GM23338 (cell line): Measurements from ENCODE around the gene PSTK. TPM values are rescaled to one million over a fixed set of nuclear protein-coding genes. Genes with fewer than 3 reads are reported as not detected.

Source experiments
- ATAC-seq: fragments of 200-7000 bp; cut with Tn5 transposase; 3 replicates; pipeline ENCODE4 v1.9.1; 2020
- DNase-seq: peaks from one replicate; pipeline ENCODE4 v3.0.0-alpha.2; 2015; ENCODE audit warnings: low spot score
- H2AFZ ChIP-seq: fragments of 200-600 bp; sonication (generic); 2 replicates; pipeline ENCODE4 v1.8.0; 2016; ENCODE audit warnings: antibody characterized with exemption, mild to moderate bottlenecking, moderate library complexity
- H3F3A ChIP-seq: fragments of 200-600 bp; sonication (generic); replicated peaks from 2 replicates; pipeline ENCODE4 v1.8.0; 2017; ENCODE audit warnings: antibody characterized with exemption, mixed run types, low read depth
- H3K27ac ChIP-seq: fragments of 200-600 bp; sonication (generic); 2 replicates; pipeline ENCODE4 v1.6.1; 2016; ENCODE audit warnings: low read depth
- H3K27me3 ChIP-seq: fragments of 200-600 bp; sonication (generic); 2 replicates; pipeline ENCODE4 v1.8.0; 2016; ENCODE audit warnings: mild to moderate bottlenecking, mixed run types, moderate library complexity; ENCODE audit not compliant: insufficient read depth
- H3K36me3 ChIP-seq: fragments of 200-600 bp; sonication (generic); 2 replicates; pipeline ENCODE4 v1.8.0; 2016; ENCODE audit warnings: mild to moderate bottlenecking; ENCODE audit not compliant: insufficient read depth
- H3K4me1 ChIP-seq: fragments of 200-600 bp; sonication (generic); 2 replicates; pipeline ENCODE4 v1.8.0; 2016; ENCODE audit warnings: mild to moderate bottlenecking, moderate library complexity; ENCODE audit not compliant: insufficient read depth
- H3K4me2 ChIP-seq: fragments of 200-600 bp; sonication (generic); 2 replicates; pipeline ENCODE4 v1.7.1; 2017; ENCODE audit warnings: mixed run types
- H3K4me3 ChIP-seq: fragments of 200-600 bp; sonication (generic); 2 replicates; pipeline ENCODE4 v1.6.1; 2016; ENCODE audit warnings: mixed run types
- H3K79me2 ChIP-seq: fragments of 200-600 bp; sonication (generic); replicated peaks from 2 replicates; pipeline ENCODE4 v1.8.0; 2017; ENCODE audit warnings: mild to moderate bottlenecking; ENCODE audit not compliant: insufficient read depth
- H3K9me2 ChIP-seq: fragments of 200-600 bp; sonication (generic); 2 replicates; pipeline ENCODE4 v1.8.0; 2017; ENCODE audit not compliant: insufficient read depth
- H4K20me1 ChIP-seq: fragments of 200-600 bp; sonication (generic); replicated peaks from 2 replicates; pipeline ENCODE4 v1.8.0; 2017; ENCODE audit warnings: mild to moderate bottlenecking; ENCODE audit not compliant: insufficient read depth
- H3K27ac Mint-ChIP-seq: 2 replicates; pipeline ENCODE4 v1.8.0; 2020; ENCODE audit warnings: inconsistent platforms, mild to moderate bottlenecking, moderate library complexity, mixed read lengths
- H3K27me3 Mint-ChIP-seq: 3 replicates; pipeline ENCODE4 v1.8.0; 2022; ENCODE audit warnings: low read depth, mild to moderate bottlenecking, moderate library complexity, mixed read lengths, inconsistent platforms; ENCODE audit not compliant: insufficient read depth, poor library complexity
- H3K36me3 Mint-ChIP-seq: 3 replicates; pipeline ENCODE4 v1.8.0; 2021; ENCODE audit warnings: low read depth, mild to moderate bottlenecking, inconsistent platforms, moderate library complexity, mixed read lengths
- H3K4me1 Mint-ChIP-seq: 3 replicates; pipeline ENCODE4 v1.8.0; 2020; ENCODE audit warnings: mild to moderate bottlenecking, inconsistent platforms, mixed read lengths
- H3K4me3 Mint-ChIP-seq: 3 replicates; pipeline ENCODE4 v1.8.0; 2021; ENCODE audit warnings: moderate library complexity, mild to moderate bottlenecking, inconsistent platforms, mixed read lengths
- H3K9me3 Mint-ChIP-seq: 3 replicates; pipeline ENCODE4 v1.8.0; 2020; ENCODE audit warnings: moderate library complexity, mild to moderate bottlenecking, inconsistent platforms, mixed read lengths
- CREB1 ChIP-seq: fragments of 250-450 bp; sonication (Bioruptor Pico); IDR thresholded peaks from 2 replicates; pipeline ENCODE4 v1.5.0; 2020; ENCODE audit warnings: low read depth, mild to moderate bottlenecking, moderate library complexity
- EZH2 ChIP-seq: fragments of 200-600 bp; sonication (generic); IDR thresholded peaks from one replicate; pipeline ENCODE4 v1.8.0; 2017; ENCODE audit warnings: antibody characterized with exemption, mild to moderate bottlenecking, low read depth; ENCODE audit not compliant: unreplicated experiment
- EZH2phosphoT487 ChIP-seq: fragments of 200-600 bp; sonication (generic); IDR thresholded peaks from one replicate; pipeline ENCODE4 v1.8.1; 2018; ENCODE audit warnings: antibody characterized with exemption; ENCODE audit not compliant: unreplicated experiment
- JUNB ChIP-seq: IDR thresholded peaks from one replicate; pipeline ENCODE4 v1.6.1; 2016; ENCODE audit warnings: antibody characterized with exemption; ENCODE audit not compliant: unreplicated experiment
- NANOG ChIP-seq: IDR thresholded peaks from 2 replicates; pipeline ENCODE4 v1.6.1; 2016; ENCODE audit warnings: antibody characterized with exemption, borderline replicate concordance
- STAT1 ChIP-seq: IDR thresholded peaks from one replicate; pipeline ENCODE4 v1.6.1; 2016; ENCODE audit warnings: antibody characterized with exemption; ENCODE audit not compliant: unreplicated experiment
- ZNF114 ChIP-seq: fragments of 250-450 bp; sonication (Bioruptor Pico); IDR thresholded peaks from 2 replicates; pipeline ENCODE4 v1.5.0; 2020; ENCODE audit warnings: mild to moderate bottlenecking, moderate library complexity
- ZNF331 ChIP-seq: fragments of 250-450 bp; sonication (Bioruptor Pico); IDR thresholded peaks from 2 replicates; pipeline ENCODE4 v1.5.0; 2020; ENCODE audit warnings: low read depth, mild to moderate bottlenecking, moderate library complexity
- polyA plus RNA-seq: library from polyadenylated mRNA; unstranded; fragments of >200 nt; fragmentation: Nextera tagmentation; extraction: Ambion mirVana; gene quantifications from 2 replicates; pipeline ENCODE4 v1.2.1, GENCODE V29; 2016
- total RNA-seq: library from RNA; depleted of rRNA; stranded (reverse); fragments of >200 nt; shearing (Covaris generic); gene quantifications from 2 replicates; pipeline ENCODE4 v1.2.3, GENCODE V29; 2014
- TF ChIP-seq, protein P1 (sequence below): IDR thresholded peaks from one replicate; pipeline ENCODE4 v1.6.1; 2018; ENCODE audit warnings: antibody characterized with exemption; ENCODE audit not compliant: unreplicated experiment
- TF ChIP-seq, protein P2 (sequence below), 2 experiments: fragments of 200-600 bp in 1 of 2; sonication (generic) in 1 of 2; conservative IDR thresholded peaks; 2 replicates each; pipeline versions ENCODE4 v1.5.1 to v1.6.1; 2016 to 2017; ENCODE audit warnings: antibody characterized with exemption in 2 of 2, low read depth in 2 of 2, mild to moderate bottlenecking in 2 of 2, moderate library complexity in 1 of 2
- TF ChIP-seq, protein P3 (sequence below): IDR thresholded peaks from 2 replicates; pipeline ENCODE4 v1.6.1; 2016; ENCODE audit warnings: antibody characterized with exemption
- TF ChIP-seq, protein P4 (sequence below): fragments of 250-450 bp; sonication (Bioruptor Pico); IDR thresholded peaks from 2 replicates; pipeline ENCODE4 v1.5.0; 2020; ENCODE audit warnings: mild to moderate bottlenecking, moderate library complexity

Gene PSTK
- total and polyA plus RNA-seq, 2 experiments from 2014 or later, result 2.3 to 9.3 TPM

DNA sequence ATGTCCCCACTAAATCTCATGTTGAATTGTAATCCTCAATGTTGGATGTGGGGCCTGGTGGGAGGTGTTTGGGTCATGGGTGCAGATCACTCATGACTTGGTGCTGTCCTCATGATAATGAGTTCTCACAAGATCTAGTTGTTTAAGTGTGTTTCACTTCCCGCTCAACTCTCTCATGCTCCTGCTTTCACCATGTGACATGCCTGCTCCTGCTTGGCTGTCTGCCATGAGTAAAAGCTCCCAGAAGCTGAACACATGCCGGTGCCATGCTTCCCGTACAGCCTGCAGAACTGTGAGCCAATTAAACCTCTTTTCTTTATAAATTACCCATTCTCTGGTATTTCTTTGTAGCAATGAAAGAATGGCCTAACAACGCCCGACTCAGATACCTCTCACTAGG lies 6.2 kb upstream of the PSTK start:
- no peak for ATAC-seq
- no peak overlapping the region for H3K4me3 ChIP-seq

More for the DNA sequence above, 6.2 kb upstream of the PSTK start:
- H3K27me3 ChIP-seq, result no peaks in the 10 kb centered on the region
- H3K4me2 ChIP-seq, result no peak overlapping the region
- H3K27ac ChIP-seq, result no peak overlapping the region
- H3K27me3 Mint-ChIP-seq, result peaks cover 4% of the 10 kb centered on the region
- no peaks in the 10 kb centered on the region for H3K4me1 ChIP-seq
- H4K20me1 ChIP-seq, result no peaks in the 10 kb centered on the region; the same call in 1 of the 2 replicates
- no peaks in the 10 kb centered on the region for H3K4me1 Mint-ChIP-seq
- H2AFZ ChIP-seq, result no peak overlapping the region
- peaks cover 5% of the 10 kb centered on the region for H3K9me3 Mint-ChIP-seq
- H3K36me3 ChIP-seq, result no peaks in the 10 kb centered on the region
- H3K9me2 ChIP-seq, result no peaks in the 10 kb centered on the region
- H3K79me2 ChIP-seq, result no peaks in the 10 kb centered on the region
- H3K27ac Mint-ChIP-seq, result no peak overlapping the region
- no peak for TF ChIP-seq STAT1
- TF ChIP-seq, protein P1, sequence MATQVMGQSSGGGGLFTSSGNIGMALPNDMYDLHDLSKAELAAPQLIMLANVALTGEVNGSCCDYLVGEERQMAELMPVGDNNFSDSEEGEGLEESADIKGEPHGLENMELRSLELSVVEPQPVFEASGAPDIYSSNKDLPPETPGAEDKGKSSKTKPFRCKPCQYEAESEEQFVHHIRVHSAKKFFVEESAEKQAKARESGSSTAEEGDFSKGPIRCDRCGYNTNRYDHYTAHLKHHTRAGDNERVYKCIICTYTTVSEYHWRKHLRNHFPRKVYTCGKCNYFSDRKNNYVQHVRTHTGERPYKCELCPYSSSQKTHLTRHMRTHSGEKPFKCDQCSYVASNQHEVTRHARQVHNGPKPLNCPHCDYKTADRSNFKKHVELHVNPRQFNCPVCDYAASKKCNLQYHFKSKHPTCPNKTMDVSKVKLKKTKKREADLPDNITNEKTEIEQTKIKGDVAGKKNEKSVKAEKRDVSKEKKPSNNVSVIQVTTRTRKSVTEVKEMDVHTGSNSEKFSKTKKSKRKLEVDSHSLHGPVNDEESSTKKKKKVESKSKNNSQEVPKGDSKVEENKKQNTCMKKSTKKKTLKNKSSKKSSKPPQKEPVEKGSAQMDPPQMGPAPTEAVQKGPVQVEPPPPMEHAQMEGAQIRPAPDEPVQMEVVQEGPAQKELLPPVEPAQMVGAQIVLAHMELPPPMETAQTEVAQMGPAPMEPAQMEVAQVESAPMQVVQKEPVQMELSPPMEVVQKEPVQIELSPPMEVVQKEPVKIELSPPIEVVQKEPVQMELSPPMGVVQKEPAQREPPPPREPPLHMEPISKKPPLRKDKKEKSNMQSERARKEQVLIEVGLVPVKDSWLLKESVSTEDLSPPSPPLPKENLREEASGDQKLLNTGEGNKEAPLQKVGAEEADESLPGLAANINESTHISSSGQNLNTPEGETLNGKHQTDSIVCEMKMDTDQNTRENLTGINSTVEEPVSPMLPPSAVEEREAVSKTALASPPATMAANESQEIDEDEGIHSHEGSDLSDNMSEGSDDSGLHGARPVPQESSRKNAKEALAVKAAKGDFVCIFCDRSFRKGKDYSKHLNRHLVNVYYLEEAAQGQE, result no peak
- no peak for TF ChIP-seq NANOG
- no peak for TF ChIP-seq EZH2
- no peak for TF ChIP-seq ZNF331 (CRISPR knock-in tag)
- no peak for TF ChIP-seq JUNB
- TF ChIP-seq, protein P2, sequence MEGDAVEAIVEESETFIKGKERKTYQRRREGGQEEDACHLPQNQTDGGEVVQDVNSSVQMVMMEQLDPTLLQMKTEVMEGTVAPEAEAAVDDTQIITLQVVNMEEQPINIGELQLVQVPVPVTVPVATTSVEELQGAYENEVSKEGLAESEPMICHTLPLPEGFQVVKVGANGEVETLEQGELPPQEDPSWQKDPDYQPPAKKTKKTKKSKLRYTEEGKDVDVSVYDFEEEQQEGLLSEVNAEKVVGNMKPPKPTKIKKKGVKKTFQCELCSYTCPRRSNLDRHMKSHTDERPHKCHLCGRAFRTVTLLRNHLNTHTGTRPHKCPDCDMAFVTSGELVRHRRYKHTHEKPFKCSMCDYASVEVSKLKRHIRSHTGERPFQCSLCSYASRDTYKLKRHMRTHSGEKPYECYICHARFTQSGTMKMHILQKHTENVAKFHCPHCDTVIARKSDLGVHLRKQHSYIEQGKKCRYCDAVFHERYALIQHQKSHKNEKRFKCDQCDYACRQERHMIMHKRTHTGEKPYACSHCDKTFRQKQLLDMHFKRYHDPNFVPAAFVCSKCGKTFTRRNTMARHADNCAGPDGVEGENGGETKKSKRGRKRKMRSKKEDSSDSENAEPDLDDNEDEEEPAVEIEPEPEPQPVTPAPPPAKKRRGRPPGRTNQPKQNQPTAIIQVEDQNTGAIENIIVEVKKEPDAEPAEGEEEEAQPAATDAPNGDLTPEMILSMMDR (conservative IDR thresholded peaks at IDR 0.05; ENCODE audit: low read depth in 2 of 2), result no peak
- TF ChIP-seq, protein P3, sequence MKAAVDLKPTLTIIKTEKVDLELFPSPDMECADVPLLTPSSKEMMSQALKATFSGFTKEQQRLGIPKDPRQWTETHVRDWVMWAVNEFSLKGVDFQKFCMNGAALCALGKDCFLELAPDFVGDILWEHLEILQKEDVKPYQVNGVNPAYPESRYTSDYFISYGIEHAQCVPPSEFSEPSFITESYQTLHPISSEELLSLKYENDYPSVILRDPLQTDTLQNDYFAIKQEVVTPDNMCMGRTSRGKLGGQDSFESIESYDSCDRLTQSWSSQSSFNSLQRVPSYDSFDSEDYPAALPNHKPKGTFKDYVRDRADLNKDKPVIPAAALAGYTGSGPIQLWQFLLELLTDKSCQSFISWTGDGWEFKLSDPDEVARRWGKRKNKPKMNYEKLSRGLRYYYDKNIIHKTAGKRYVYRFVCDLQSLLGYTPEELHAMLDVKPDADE, result no peak
- TF ChIP-seq, protein P4, sequence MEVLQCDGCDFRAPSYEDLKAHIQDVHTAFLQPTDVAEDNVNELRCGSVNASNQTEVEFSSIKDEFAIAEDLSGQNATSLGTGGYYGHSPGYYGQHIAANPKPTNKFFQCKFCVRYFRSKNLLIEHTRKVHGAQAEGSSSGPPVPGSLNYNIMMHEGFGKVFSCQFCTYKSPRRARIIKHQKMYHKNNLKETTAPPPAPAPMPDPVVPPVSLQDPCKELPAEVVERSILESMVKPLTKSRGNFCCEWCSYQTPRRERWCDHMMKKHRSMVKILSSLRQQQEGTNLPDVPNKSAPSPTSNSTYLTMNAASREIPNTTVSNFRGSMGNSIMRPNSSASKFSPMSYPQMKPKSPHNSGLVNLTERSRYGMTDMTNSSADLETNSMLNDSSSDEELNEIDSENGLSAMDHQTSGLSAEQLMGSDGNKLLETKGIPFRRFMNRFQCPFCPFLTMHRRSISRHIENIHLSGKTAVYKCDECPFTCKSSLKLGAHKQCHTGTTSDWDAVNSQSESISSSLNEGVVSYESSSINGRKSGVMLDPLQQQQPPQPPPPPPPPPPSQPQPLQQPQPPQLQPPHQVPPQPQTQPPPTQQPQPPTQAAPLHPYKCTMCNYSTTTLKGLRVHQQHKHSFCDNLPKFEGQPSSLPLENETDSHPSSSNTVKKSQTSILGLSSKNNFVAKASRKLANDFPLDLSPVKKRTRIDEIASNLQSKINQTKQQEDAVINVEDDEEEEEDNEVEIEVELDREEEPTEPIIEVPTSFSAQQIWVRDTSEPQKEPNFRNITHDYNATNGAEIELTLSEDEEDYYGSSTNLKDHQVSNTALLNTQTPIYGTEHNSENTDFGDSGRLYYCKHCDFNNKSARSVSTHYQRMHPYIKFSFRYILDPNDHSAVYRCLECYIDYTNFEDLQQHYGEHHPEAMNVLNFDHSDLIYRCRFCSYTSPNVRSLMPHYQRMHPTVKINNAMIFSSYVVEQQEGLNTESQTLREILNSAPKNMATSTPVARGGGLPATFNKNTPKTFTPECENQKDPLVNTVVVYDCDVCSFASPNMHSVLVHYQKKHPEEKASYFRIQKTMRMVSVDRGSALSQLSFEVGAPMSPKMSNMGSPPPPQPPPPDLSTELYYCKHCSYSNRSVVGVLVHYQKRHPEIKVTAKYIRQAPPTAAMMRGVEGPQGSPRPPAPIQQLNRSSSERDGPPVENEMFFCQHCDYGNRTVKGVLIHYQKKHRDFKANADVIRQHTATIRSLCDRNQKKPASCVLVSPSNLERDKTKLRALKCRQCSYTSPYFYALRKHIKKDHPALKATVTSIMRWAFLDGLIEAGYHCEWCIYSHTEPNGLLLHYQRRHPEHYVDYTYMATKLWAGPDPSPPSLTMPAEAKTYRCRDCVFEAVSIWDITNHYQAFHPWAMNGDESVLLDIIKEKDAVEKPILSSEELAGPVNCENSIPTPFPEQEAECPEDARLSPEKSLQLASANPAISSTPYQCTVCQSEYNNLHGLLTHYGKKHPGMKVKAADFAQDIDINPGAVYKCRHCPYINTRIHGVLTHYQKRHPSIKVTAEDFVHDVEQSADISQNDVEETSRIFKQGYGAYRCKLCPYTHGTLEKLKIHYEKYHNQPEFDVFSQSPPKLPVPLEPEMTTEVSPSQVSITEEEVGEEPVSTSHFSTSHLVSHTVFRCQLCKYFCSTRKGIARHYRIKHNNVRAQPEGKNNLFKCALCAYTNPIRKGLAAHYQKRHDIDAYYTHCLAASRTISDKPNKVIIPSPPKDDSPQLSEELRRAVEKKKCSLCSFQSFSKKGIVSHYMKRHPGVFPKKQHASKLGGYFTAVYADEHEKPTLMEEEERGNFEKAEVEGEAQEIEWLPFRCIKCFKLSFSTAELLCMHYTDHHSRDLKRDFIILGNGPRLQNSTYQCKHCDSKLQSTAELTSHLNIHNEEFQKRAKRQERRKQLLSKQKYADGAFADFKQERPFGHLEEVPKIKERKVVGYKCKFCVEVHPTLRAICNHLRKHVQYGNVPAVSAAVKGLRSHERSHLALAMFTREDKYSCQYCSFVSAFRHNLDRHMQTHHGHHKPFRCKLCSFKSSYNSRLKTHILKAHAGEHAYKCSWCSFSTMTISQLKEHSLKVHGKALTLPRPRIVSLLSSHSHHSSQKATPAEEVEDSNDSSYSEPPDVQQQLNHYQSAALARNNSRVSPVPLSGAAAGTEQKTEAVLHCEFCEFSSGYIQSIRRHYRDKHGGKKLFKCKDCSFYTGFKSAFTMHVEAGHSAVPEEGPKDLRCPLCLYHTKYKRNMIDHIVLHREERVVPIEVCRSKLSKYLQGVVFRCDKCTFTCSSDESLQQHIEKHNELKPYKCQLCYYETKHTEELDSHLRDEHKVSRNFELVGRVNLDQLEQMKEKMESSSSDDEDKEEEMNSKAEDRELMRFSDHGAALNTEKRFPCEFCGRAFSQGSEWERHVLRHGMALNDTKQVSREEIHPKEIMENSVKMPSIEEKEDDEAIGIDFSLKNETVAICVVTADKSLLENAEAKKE (CRISPR knock-in tag), result no peak
- no peak for TF ChIP-seq CREB1
- TF ChIP-seq ZNF114 (CRISPR knock-in tag), result no peak
- TF ChIP-seq EZH2phosphoT487, result no peak
- H3K4me3 Mint-ChIP-seq, result no peak overlapping the region
- no peaks in the 10 kb centered on the region for H3K36me3 Mint-ChIP-seq
- H3F3A ChIP-seq, result no peaks in the 10 kb centered on the region
- DNase-seq, result no peak
